ENCODE measurements around the gene OR10D3.

- TF ChIP-seq USF2 (IDR thresholded peaks at IDR 0.05; ENCODE audit: borderline replicate concordance, low read depth, low read length) (no peak), CTCF (IDR thresholded peaks at IDR 0.05) (no peak)
Observed at GRCh38 chr11:124194293-124195188, 11.4 kb downstream of the OR10D3 start.

All from SK-N-SH (cell line).